Peyer's patch (tissue), 4 donors: ENCODE data around the gene BDKRB2. TPM values are rescaled to one million over a fixed set of nuclear protein-coding genes. Genes with fewer than 3 reads are reported as not detected.

Experiments used
- DNase-seq, 3 donors: peaks; one replicate each; pipeline ENCODE4 v3.0.0-alpha.2; 2017 to 2019
- H3K27ac ChIP-seq, 4 donors: fragments of 200-600 bp; sonication (generic); one replicate each; pipeline ENCODE4 v1.5.1; 2016 to 2019
- H3K27me3 ChIP-seq, 2 donors: fragments of 200-600 bp; sonication (generic); one replicate each; pipeline ENCODE4 v1.5.1; 2019
- H3K36me3 ChIP-seq, 3 donors: fragments of 200-600 bp; sonication (generic); one replicate each; pipeline ENCODE4 v1.5.1; 2016 to 2019
- H3K4me1 ChIP-seq, 4 donors: fragments of 200-600 bp; sonication (generic); one replicate each; pipeline ENCODE4 v1.5.1; 2016 to 2019
- H3K4me3 ChIP-seq, 4 donors: fragments of 200-600 bp; sonication (generic); 1 replicate in 3 of 4; 2 replicates in 1 of 4; pipeline ENCODE4 v1.5.1; 2016 to 2019; ENCODE audit warnings: mild to moderate bottlenecking in 1 of 4
- H3K9me3 ChIP-seq, 4 donors: fragments of 200-600 bp; sonication (generic); one replicate each; pipeline ENCODE4 v1.5.1; 2016 to 2019; ENCODE audit warnings: mild to moderate bottlenecking in 1 of 4
- CTCF ChIP-seq, 6 experiments: fragments of 450-650 bp in 4 of 6; fragments of 200-600 bp in 2 of 6; sonication (generic) in 1 of 6; IDR thresholded peaks; one replicate each; pipeline ENCODE4 v1.5.1; 2017 to 2019; ENCODE audit warnings: antibody characterized with exemption in 6 of 6, mild to moderate bottlenecking in 3 of 6, moderate library complexity in 1 of 6
- POLR2A ChIP-seq, 2 donors: fragments of 450-650 bp; IDR thresholded peaks; one replicate each; pipeline ENCODE4 v1.5.1; 2017; ENCODE audit warnings: antibody characterized with exemption in 2 of 2, mild to moderate bottlenecking in 2 of 2, moderate library complexity in 2 of 2
- total RNA-seq, 4 donors: library from RNA; depleted of rRNA; stranded (reverse); fragments of >200 nt; gene quantifications; one replicate each; pipeline ENCODE4 v1.1.0, GENCODE V29; 2016

Gene BDKRB2
- total RNA-seq, 4 donors from 2014 or later: 12.4 to 18.9 (median 16.9) TPM

- Histone ChIP-seq H3K9me3 (no peaks in the 10 kb centered on the region), H3K36me3 (peaks cover 0 to 29% (median 0%) of the 10 kb centered on the region in 3 donors), H3K27ac (no peak overlapping the region), H3K27me3 (no peaks in the 10 kb centered on the region), H3K4me3 (no peak overlapping the region), H3K4me1 (peaks cover 0 to 26% (median 4%) of the 10 kb centered on the region in 4 donors)
- no peak for DNase-seq
- TF ChIP-seq CTCF (IDR thresholded peaks at IDR 0.05) (no peak), POLR2A (IDR thresholded peaks at IDR 0.05) (no peak)
Measured at GRCh38 chr14:96237641-96238040, 33.0 kb downstream of the BDKRB2 start.

GRCh38 chr14:96238676-96239265 lies 34.1 kb downstream of the BDKRB2 start:
- no peak overlapping the region for H3K4me3 ChIP-seq
- TF ChIP-seq CTCF (IDR thresholded peaks at IDR 0.05) (no peak), POLR2A (IDR thresholded peaks at IDR 0.05) (no peak)
- peaks cover 0 to 29% (median 0%) of the 10 kb centered on the region in 3 donors for H3K36me3 ChIP-seq
- peaks cover 0 to 23% (median 4%) of the 10 kb centered on the region in 4 donors for H3K4me1 ChIP-seq
- H3K9me3 ChIP-seq: no peaks in the 10 kb centered on the region
- H3K27ac ChIP-seq: peak overlapping the region in 3 of 4 donors; percentile 51 to 93 (median 83)
- DNase-seq: no peak
- H3K27me3 ChIP-seq: no peaks in the 10 kb centered on the region

GRCh38 chr14:96239711-96240141 lies 35.1 kb downstream of the BDKRB2 start:
- H3K4me3 ChIP-seq: no peak overlapping the region
- H3K36me3 ChIP-seq: peaks cover 0 to 29% (median 0%) of the 10 kb centered on the region in 3 donors
- peak overlapping the region in 3 of 4 donors; percentile 51 to 93 (median 83) for H3K27ac ChIP-seq
- no peaks in the 10 kb centered on the region for H3K9me3 ChIP-seq
- peak in 1 of 2 donors; percentile 14 for TF ChIP-seq POLR2A (IDR thresholded peaks at IDR 0.05)
- TF ChIP-seq CTCF (IDR thresholded peaks at IDR 0.05): no peak
- DNase-seq: peak in 2 of 3 donors; percentile 71 to 85
- no peaks in the 10 kb centered on the region for H3K27me3 ChIP-seq
- peaks cover 0 to 17% (median 4%) of the 10 kb centered on the region in 4 donors for H3K4me1 ChIP-seq

GRCh38 chr14:96240641-96241040 lies 36.0 kb downstream of the BDKRB2 start:
- Histone ChIP-seq H3K27me3 (no peaks in the 10 kb centered on the region), H3K9me3 (no peaks in the 10 kb centered on the region), H3K36me3 (peaks cover 0 to 29% (median 0%) of the 10 kb centered on the region in 3 donors), H3K4me3 (no peak overlapping the region), H3K27ac (peak overlapping the region in 2 of 4 donors; percentile 51 to 93), H3K4me1 (peaks cover 0 to 17% (median 4%) of the 10 kb centered on the region in 4 donors)
- DNase-seq: no peak
- TF ChIP-seq POLR2A (IDR thresholded peaks at IDR 0.05) (no peak), CTCF (IDR thresholded peaks at IDR 0.05) (no peak)

- DNase-seq: no peak
- no peak overlapping the region for H3K4me3 ChIP-seq
- H3K9me3 ChIP-seq: no peaks in the 10 kb centered on the region
- no peak overlapping the region for H3K27ac ChIP-seq
- peaks cover 0 to 17% (median 4%) of the 10 kb centered on the region in 4 donors for H3K4me1 ChIP-seq
- no peak for TF ChIP-seq CTCF (IDR thresholded peaks at IDR 0.05)
- TF ChIP-seq POLR2A (IDR thresholded peaks at IDR 0.05): no peak
- H3K27me3 ChIP-seq: no peaks in the 10 kb centered on the region
- peaks cover 0 to 29% (median 0%) of the 10 kb centered on the region in 3 donors for H3K36me3 ChIP-seq
Measured at GRCh38 chr14:96242126-96242525, 37.5 kb downstream of the BDKRB2 start.
